Stromal cell of bone marrow (primary cell): ENCODE results near the gene MYB.
"Not testable (repeated sequence)": the region's sequence is repeated elsewhere in the genome, so short reads cannot be mapped to it uniquely, and the experiment has no call there.

Source experiments
- DNase-seq: peaks from one replicate; pipeline ENCODE4 v3.0.0-alpha.2; 2012; ENCODE audit warnings: low read depth

The MYB gene

GRCh38 chr6:135164387-135164786, 16.7 kb upstream of the MYB start:
- not testable (repeated sequence) for DNase-seq

GRCh38 chr6:135165031-135165430, 16.1 kb upstream of the MYB start:
- DNase-seq, result no peak

- DNase-seq, result no peak
Measured at GRCh38 chr6:135166515-135166914, 14.6 kb upstream of the MYB start.

GRCh38 chr6:135167617-135168016, 13.5 kb upstream of the MYB start:
- no peak for DNase-seq

- DNase-seq, result no peak
Measured at GRCh38 chr6:135168766-135169165, 12.3 kb upstream of the MYB start.

GRCh38 chr6:135170238-135170637, 10.9 kb upstream of the MYB start:
- no peak for DNase-seq

- DNase-seq, result no peak
Measured at GRCh38 chr6:135170849-135171248, 10.3 kb upstream of the MYB start.

- no peak for DNase-seq
Measured at GRCh38 chr6:135173242-135173988, 7.7 kb upstream of the MYB start.

GRCh38 chr6:135173989-135174484, 7.1 kb upstream of the MYB start:
- DNase-seq, result no peak

- no peak for DNase-seq
Measured at GRCh38 chr6:135176058-135176457, 5.0 kb upstream of the MYB start.

GRCh38 chr6:135176464-135176863, 4.6 kb upstream of the MYB start:
- DNase-seq, result no peak

GRCh38 chr6:135179372-135179771, 1.7 kb upstream of the MYB start:
- no peak for DNase-seq

GRCh38 chr6:135179920-135180541, 1.1 kb upstream of the MYB start:
- DNase-seq, result no peak

GRCh38 chr6:135181333-135182070, 394 bp downstream of the MYB start:
- DNase-seq, result no peak

GRCh38 chr6:135182071-135183001, 1.2 kb downstream of the MYB start:
- no peak for DNase-seq

- no peak for DNase-seq
Measured at GRCh38 chr6:135183002-135183531, 2.0 kb downstream of the MYB start.

- no peak for DNase-seq
Measured at GRCh38 chr6:135183532-135184440, 2.7 kb downstream of the MYB start.

GRCh38 chr6:135185483-135185882, 4.4 kb downstream of the MYB start:
- no peak for DNase-seq

- DNase-seq, result no peak
Measured at GRCh38 chr6:135186255-135186654, 5.1 kb downstream of the MYB start.

- no peak for DNase-seq
Measured at GRCh38 chr6:135187372-135187771, 6.3 kb downstream of the MYB start.

- no peak for DNase-seq
Measured at GRCh38 chr6:135188718-135189117, 7.6 kb downstream of the MYB start.
